GM12892 (cell line): ENCODE measurements around the gene KIF23.

ENCODE experiments used
- POLR2A ChIP-seq: IDR thresholded peaks from 2 replicates; pipeline ENCODE4 v1.6.1; 2011; ENCODE audit warnings: low read depth, low read length, control low read depth
- POLR2AphosphoS5 ChIP-seq: IDR thresholded peaks from 2 replicates; pipeline ENCODE4 v1.6.1; 2011; ENCODE audit warnings: low read depth, low read length, control low read depth

DNA sequence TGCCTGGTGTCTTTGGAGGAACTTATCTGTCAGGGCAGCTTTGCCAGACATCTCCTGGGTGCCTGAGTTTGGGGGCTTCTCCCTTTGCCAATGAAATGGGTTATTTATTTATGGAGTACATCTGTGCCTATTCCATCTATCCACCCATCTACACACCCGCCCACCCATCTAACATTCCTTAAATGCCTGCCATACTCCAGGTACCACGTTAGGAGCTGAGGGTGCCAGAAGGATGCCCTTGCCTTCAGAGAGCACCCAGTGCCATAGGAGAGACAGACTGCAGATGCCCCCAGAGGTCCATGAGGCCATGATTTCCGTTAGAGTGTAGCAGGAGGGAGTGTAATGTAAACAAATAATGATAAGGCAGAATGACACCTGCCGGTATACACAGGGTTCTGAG lies 21.8 kb upstream of the KIF23 start:
- TF ChIP-seq POLR2A (no peak), POLR2AphosphoS5 (no peak)
